Heart left ventricle (tissue), 16 donors: ENCODE data around the gene CRISPLD2. TPM values are rescaled to one million over a fixed set of nuclear protein-coding genes. Genes with fewer than 3 reads are reported as not detected.

Experiments
- ATAC-seq, 4 donors: fragments of 200-7000 bp; cut with Tn5 transposase; one replicate each; pipeline ENCODE4 v1.9.1; 2020 to 2022; ENCODE audit warnings: moderate library complexity in 4 of 4, mild to moderate bottlenecking in 3 of 4, moderate number of reproducible peaks in 1 of 4
- DNase-seq, 5 donors: peaks; one replicate each; pipeline ENCODE4 v3.0.0-alpha.2; 2020
- H3K27ac ChIP-seq, 12 donors: fragments of 200-600 bp; sonication (generic) in 4 of 12; one replicate each; pipeline versions ENCODE4 v1.5.0 to v1.8.0; 2016 to 2022; ENCODE audit warnings: mild to moderate bottlenecking in 2 of 12
- H3K27me3 ChIP-seq, 9 donors: fragments of 200-600 bp; sonication (generic) in 2 of 9; one replicate each; pipeline versions ENCODE4 v1.5.1 to v1.8.0; 2016 to 2022; ENCODE audit warnings: mild to moderate bottlenecking in 3 of 9
- H3K36me3 ChIP-seq, 9 donors: fragments of 200-600 bp; sonication (generic) in 2 of 9; one replicate each; pipeline versions ENCODE4 v1.5.0 to v1.8.0; 2018 to 2022; ENCODE audit warnings: mild to moderate bottlenecking in 2 of 9
- H3K4me1 ChIP-seq, 12 donors: fragments of 200-600 bp; sonication (generic) in 4 of 12; one replicate each; pipeline versions ENCODE4 v1.5.0 to v1.8.0; 2016 to 2022; ENCODE audit warnings: mild to moderate bottlenecking in 3 of 12
- H3K4me3 ChIP-seq, 12 donors: fragments of 200-600 bp; sonication (generic) in 4 of 12; one replicate each; pipeline versions ENCODE4 v1.5.0 to v1.8.0; 2017 to 2022; ENCODE audit warnings: mild to moderate bottlenecking in 9 of 12, moderate library complexity in 4 of 12
- H3K9me3 ChIP-seq, 12 donors: fragments of 200-600 bp; sonication (generic) in 4 of 12; one replicate each; pipeline versions ENCODE4 v1.5.0 to v1.8.0; 2016 to 2022; ENCODE audit warnings: mild to moderate bottlenecking in 1 of 12
- POLR2A ChIP-seq, 2 donors: fragments of 450-650 bp; IDR thresholded peaks; one replicate each; pipeline ENCODE4 v1.6.1; 2017; ENCODE audit warnings: antibody characterized with exemption in 2 of 2, mild to moderate bottlenecking in 2 of 2, moderate library complexity in 2 of 2
- WGBS, 4 donors: extraction: QIAGEN DNeasy Blood & Tissue Kit in 2 of 4; methylation state at CpG; one replicate each; pipeline versions ENCODE4 v1.1.5 to v1.1.7; 2013 to 2018; 5-methylcytosine and 5-hydroxymethylcytosine counted together
- intact Hi-C, 10 donors: fragments of 100-400 bp; cut with DNase I; formaldehyde crosslinking; loops; one replicate each; pipeline versions ENCODE4 v1.11.1 to v1.14.2; 2022
- polyA plus RNA-seq, 2 donors: library from polyadenylated mRNA; stranded (reverse); fragments of 200-250 nt; gene quantifications; one replicate each; pipeline ENCODE4 v1.2.3, GENCODE V29; 2013
- total RNA-seq, 9 donors: library from RNA; depleted of rRNA in 2 of 9; stranded (reverse); fragments of >200 nt in 2 of 9; fragmentation: NEBNext Ultra II Directional in 3 of 9; extraction: Animal tissue kit (Norgen Biotek cat#: 25700) in 3 of 9; gene quantifications; one replicate each; pipeline versions ENCODE4 v1.1.0 to v1.2.4, GENCODE V29; 2016 to 2023
- TF ChIP-seq, protein P1 (sequence below), 12 donors: fragments of 200-600 bp; sonication (generic) in 4 of 12; IDR thresholded peaks; one replicate each; pipeline versions ENCODE4 v1.5.0 to v1.8.0; 2018 to 2022; ENCODE audit warnings: antibody characterized with exemption in 12 of 12, mild to moderate bottlenecking in 5 of 12
- donor health status: ischemic (EF 13 %, LVEDD 7.1; RV severe dilation, severe dysfunction).
- donor health status: healthy with polysubstance abuse.
- donor health status: DM: no; HTN: yes; CAD: no.
- donor health status: DM: no; HTN: no; CAD: no.
- donor health status: ischemic (EF 25% LVEDD 6.9; RV normal size, moderate dysfunction).
- donor health status: ischemic (EF 25% LVEDD 5.7; RV mildly dilated, moderate dysfunction).
- donor health status: healthy.
- donor health status: DM: yes; HTN: yes; CAD: no.
- donor health status: ischemic (EF 35%, LVEDD 5.7; RV mildly dilated, moderate dysfunction).
- donor health status: nonischemic (EF 11% LVEDD 7.7; RV severe dilation, severe dysfunction).
- donor health status: DM: yes; HTN: yes; CAD: no.
- donor health status: PGD.
- donor health status: ischemic (EF 29% LVEDD 5.4; RV normal size, mild dysfunction).
- donor health status: nonischemic (EF 23%, LVEDD 6.1; RV moderate dilation, normal function).

The CRISPLD2 gene
- total and polyA plus RNA-seq, 11 donors = 8.0 to 153 (median 12.9) TPM

DNA sequence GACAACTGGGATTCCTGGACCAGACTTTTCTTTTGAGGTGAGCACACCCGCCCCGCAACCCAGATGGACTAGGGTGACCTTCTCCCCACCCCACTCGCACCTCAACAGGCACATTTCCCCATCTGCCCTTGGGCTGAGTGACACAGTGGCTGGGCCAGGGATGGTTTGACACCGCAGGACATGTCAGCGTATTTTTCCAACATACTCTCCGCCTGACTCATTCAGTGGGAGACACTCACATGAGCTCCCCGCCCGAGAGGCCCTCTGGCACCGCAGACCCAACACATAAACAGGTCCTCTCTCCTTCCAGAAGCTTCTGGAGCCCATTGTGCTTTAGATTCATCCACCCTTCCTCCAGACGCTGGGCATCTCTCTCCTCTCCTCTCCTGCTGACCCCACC lies 122.1 kb downstream of the CRISPLD2 start:
- no peak for ATAC-seq
- no peaks in the 10 kb centered on the region for H3K4me1 ChIP-seq
- H3K36me3 ChIP-seq = no peaks in the 10 kb centered on the region
- 89 to 93% (median 92%) methylated on average over 10 of the region's 10 CpGs for WGBS, 4 donors
- DNase-seq = no peak
- no peaks in the 10 kb centered on the region for H3K9me3 ChIP-seq
- intact Hi-C loops = no loop called here
- peaks cover 0 to 3% (median 0%) of the 10 kb centered on the region in 9 donors for H3K27me3 ChIP-seq
- no peak overlapping the region for H3K27ac ChIP-seq
- no peak overlapping the region for H3K4me3 ChIP-seq
- TF ChIP-seq, protein P1, sequence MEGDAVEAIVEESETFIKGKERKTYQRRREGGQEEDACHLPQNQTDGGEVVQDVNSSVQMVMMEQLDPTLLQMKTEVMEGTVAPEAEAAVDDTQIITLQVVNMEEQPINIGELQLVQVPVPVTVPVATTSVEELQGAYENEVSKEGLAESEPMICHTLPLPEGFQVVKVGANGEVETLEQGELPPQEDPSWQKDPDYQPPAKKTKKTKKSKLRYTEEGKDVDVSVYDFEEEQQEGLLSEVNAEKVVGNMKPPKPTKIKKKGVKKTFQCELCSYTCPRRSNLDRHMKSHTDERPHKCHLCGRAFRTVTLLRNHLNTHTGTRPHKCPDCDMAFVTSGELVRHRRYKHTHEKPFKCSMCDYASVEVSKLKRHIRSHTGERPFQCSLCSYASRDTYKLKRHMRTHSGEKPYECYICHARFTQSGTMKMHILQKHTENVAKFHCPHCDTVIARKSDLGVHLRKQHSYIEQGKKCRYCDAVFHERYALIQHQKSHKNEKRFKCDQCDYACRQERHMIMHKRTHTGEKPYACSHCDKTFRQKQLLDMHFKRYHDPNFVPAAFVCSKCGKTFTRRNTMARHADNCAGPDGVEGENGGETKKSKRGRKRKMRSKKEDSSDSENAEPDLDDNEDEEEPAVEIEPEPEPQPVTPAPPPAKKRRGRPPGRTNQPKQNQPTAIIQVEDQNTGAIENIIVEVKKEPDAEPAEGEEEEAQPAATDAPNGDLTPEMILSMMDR (IDR thresholded peaks at IDR 0.05) = no peak
- no peak for TF ChIP-seq POLR2A (IDR thresholded peaks at IDR 0.05)

DNA sequence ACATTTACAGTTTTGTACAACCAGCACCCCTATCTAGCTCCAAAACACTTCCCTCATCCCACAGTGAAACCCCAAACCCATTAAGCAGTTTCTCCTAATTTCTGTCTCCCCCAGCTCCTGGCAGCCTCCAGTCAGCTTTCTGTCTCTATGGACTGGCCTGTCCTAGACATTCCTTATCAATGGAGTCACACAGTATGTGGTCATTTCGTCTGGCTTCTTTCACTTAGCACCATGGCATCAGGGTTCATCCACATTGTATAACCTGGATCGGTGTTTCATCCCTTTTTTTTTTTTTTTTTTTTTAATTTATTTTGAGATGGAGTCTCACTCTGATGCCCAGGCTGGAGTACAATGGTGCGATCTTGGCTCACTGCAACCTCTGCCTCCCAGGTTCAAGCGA lies 123.0 kb downstream of the CRISPLD2 start:
- no peaks in the 10 kb centered on the region for H3K4me1 ChIP-seq
- H3K4me3 ChIP-seq = no peak overlapping the region
- intact Hi-C loops = no loop called here
- no peak for TF ChIP-seq POLR2A (IDR thresholded peaks at IDR 0.05)
- TF ChIP-seq, protein P1 (IDR thresholded peaks at IDR 0.05) = no peak
- peaks cover 0 to 3% (median 0%) of the 10 kb centered on the region in 9 donors for H3K27me3 ChIP-seq
- H3K36me3 ChIP-seq = no peaks in the 10 kb centered on the region
- no peak overlapping the region for H3K27ac ChIP-seq
- WGBS, 4 donors = 89 to 91% (median 91%) methylated on average over 4 of the region's 4 CpGs
- ATAC-seq = no peak
- no peak for DNase-seq
- H3K9me3 ChIP-seq = no peaks in the 10 kb centered on the region

DNA sequence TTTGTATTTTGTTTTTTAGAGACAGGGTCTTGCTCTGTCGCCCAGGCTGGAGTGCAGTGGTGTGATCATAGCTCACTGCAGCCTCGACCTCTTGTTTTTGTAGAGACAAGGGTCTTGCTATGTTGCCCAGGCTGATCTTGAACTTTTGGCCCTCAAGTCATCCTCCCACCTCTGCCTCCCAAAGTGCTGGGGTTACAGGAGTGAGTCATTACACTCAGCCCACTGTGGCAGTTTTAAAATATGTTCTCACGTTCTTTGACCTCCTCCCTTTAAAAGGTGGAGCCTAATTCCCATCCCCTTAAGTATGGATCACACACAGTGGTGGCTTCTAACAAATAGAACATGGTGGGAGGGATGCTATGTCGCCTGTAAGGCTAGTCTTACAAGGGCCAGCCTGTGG lies 123.8 kb downstream of the CRISPLD2 start:
- TF ChIP-seq, protein P1 (IDR thresholded peaks at IDR 0.05) = no peak
- no peak for TF ChIP-seq POLR2A (IDR thresholded peaks at IDR 0.05)
- DNase-seq (no peak), ATAC-seq (no peak)
- Histone ChIP-seq H3K9me3 (no peaks in the 10 kb centered on the region), H3K27me3 (peaks cover 0 to 3% (median 0%) of the 10 kb centered on the region in 9 donors), H3K27ac (no peak overlapping the region), H3K36me3 (no peaks in the 10 kb centered on the region), H3K4me1 (no peaks in the 10 kb centered on the region), H3K4me3 (no peak overlapping the region)
- 76 to 85% (median 78%) methylated on average over 4 of the region's 4 CpGs for WGBS, 4 donors
- intact Hi-C loops = no loop called here

DNA sequence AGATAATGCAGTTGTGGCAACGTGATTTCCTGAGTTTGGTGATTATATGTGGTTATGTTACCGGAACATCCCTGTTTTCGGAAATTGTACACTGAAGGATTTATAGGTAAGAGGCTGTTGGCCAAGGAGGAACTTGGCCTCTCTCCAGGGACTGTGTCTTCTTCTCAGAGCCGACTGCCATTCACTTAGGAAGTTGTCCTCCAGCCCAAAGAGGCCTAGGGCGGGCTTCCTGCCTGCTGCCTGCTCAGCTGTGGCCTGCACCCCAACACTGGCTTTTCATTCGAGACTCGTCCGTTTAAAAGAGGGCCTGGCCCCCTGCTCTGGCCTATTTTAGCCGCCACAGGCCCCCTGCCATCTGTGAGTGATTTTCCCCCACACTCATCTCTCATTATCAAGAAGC lies 127.2 kb downstream of the CRISPLD2 start:
- Histone ChIP-seq H3K9me3 (no peaks in the 10 kb centered on the region), H3K4me3 (no peak overlapping the region), H3K36me3 (no peaks in the 10 kb centered on the region), H3K4me1 (peaks cover 0 to 2% (median 0%) of the 10 kb centered on the region in 12 donors), H3K27me3 (no peaks in the 10 kb centered on the region), H3K27ac (no peak overlapping the region)
- ATAC-seq = peak in 1 of 4 donors; percentile 33
- intact Hi-C loops = no loop called here
- 63 to 71% (median 68%) methylated on average over 9 of the region's 9 CpGs for WGBS, 4 donors
- DNase-seq = no peak
- TF ChIP-seq, protein P1 (IDR thresholded peaks at IDR 0.05) = no peak
- TF ChIP-seq POLR2A (IDR thresholded peaks at IDR 0.05) = no peak
